Measurements from ENCODE around the gene RUNX2. TPM values are rescaled to one million over a fixed set of nuclear protein-coding genes. Genes with fewer than 3 reads are reported as not detected.

The RUNX2 gene
- total RNA-seq, 4 donors from 2014 or later = 0.78 to 2.0 (median 0.94) TPM

GRCh38 chr6:45653117-45653883 is 325.2 kb downstream of the RUNX2 start:
- DNase-seq (no peak), ATAC-seq (no peak)
- intact Hi-C loops (cut with DNase I; ENCODE audit: low total_unique reads) (no loop called here), in situ Hi-C loops (cut with MboI; ENCODE audit: low sequenced_read_pairs in 4 of 4) (no loop called here)
- no peak overlapping the region for H3K27ac ChIP-seq
- H3K9me3 ChIP-seq = no peaks in the 10 kb centered on the region
- H3K27me3 ChIP-seq = peaks cover 0 to 3% (median 0%) of the 10 kb centered on the region in 3 donors
- TF ChIP-seq, protein P1, sequence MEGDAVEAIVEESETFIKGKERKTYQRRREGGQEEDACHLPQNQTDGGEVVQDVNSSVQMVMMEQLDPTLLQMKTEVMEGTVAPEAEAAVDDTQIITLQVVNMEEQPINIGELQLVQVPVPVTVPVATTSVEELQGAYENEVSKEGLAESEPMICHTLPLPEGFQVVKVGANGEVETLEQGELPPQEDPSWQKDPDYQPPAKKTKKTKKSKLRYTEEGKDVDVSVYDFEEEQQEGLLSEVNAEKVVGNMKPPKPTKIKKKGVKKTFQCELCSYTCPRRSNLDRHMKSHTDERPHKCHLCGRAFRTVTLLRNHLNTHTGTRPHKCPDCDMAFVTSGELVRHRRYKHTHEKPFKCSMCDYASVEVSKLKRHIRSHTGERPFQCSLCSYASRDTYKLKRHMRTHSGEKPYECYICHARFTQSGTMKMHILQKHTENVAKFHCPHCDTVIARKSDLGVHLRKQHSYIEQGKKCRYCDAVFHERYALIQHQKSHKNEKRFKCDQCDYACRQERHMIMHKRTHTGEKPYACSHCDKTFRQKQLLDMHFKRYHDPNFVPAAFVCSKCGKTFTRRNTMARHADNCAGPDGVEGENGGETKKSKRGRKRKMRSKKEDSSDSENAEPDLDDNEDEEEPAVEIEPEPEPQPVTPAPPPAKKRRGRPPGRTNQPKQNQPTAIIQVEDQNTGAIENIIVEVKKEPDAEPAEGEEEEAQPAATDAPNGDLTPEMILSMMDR (IDR thresholded peaks at IDR 0.05 in 4 of 5, conservative IDR thresholded peaks at IDR 0.05 in 1 of 5) = no peak
- no peaks in the 10 kb centered on the region for H3K4me1 ChIP-seq
- no peak overlapping the region for H3K4me3 ChIP-seq
- no peaks in the 10 kb centered on the region for H3K36me3 ChIP-seq

GRCh38 chr6:45654673-45655072 is 326.5 kb downstream of the RUNX2 start:
- TF ChIP-seq POLR2A (IDR thresholded peaks at IDR 0.05) = no peak
- TF ChIP-seq, protein P1 (IDR thresholded peaks at IDR 0.05 in 4 of 5, conservative IDR thresholded peaks at IDR 0.05 in 1 of 5) = no peak
- H3K27ac ChIP-seq = no peak overlapping the region

DNA sequence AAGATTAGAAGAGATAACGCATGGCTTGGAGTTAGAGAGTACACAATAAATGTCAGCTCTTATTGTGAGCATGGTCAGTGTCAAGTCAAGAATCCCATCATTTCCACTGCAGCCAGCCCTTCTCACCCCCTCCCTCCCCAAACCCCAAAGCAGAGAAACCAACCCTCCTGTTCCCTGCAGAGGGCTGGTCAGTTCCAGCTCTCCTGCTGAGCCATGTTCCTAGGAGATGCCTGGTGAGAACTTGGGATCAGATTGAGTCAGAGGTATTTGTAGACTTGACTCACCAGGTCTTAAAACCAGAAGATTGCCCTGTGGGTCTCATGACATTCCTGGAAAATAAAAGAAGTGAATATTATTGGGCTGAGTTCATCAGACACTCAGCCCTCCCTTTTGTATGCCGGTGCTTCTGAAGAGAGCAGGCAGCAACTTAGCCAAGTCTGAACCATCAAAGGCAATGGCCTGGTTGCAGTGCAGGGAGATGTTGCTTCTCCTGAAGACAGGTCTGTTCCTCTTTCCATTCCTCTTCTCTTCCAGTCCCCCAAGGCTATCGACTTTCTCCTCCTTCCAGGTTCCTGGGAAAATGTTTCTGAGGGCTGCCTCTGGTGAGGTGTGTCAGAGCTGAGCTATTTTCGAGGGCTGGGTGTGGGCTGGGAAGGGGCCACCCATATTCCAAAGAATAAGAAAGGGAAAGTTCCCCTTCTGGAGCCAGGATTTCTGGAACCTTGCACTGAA is 327.8 kb downstream of the RUNX2 start:
- in situ Hi-C loops (cut with MboI; ENCODE audit: low sequenced_read_pairs in 4 of 4) = no loop called here
- Histone ChIP-seq H3K4me1 (no peaks in the 10 kb centered on the region), H3K9me3 (no peaks in the 10 kb centered on the region), H3K4me3 (no peak overlapping the region), H3K36me3 (no peaks in the 10 kb centered on the region), H3K27ac (no peak overlapping the region), H3K27me3 (peaks cover 0 to 3% (median 0%) of the 10 kb centered on the region in 3 donors)
- no peak for DNase-seq
- intact Hi-C loops (cut with DNase I; ENCODE audit: low total_unique reads) = no loop called here
- no peak for ATAC-seq
- TF ChIP-seq, protein P1 (IDR thresholded peaks at IDR 0.05 in 4 of 5, conservative IDR thresholded peaks at IDR 0.05 in 1 of 5) = no peak
- no peak for TF ChIP-seq POLR2A (IDR thresholded peaks at IDR 0.05)

More at GRCh38 chr6:45654673-45655072, 326.5 kb downstream of the RUNX2 start:
- H3K27me3 ChIP-seq = peaks cover 0 to 3% (median 0%) of the 10 kb centered on the region in 3 donors
- in situ Hi-C loops (cut with MboI; ENCODE audit: low sequenced_read_pairs in 4 of 4) (no loop called here), intact Hi-C loops (cut with DNase I; ENCODE audit: low total_unique reads) (no loop called here)
- ATAC-seq (no peak), DNase-seq (no peak)
- H3K4me1 ChIP-seq = no peaks in the 10 kb centered on the region
- no peak overlapping the region for H3K4me3 ChIP-seq
- H3K36me3 ChIP-seq = no peaks in the 10 kb centered on the region
- no peaks in the 10 kb centered on the region for H3K9me3 ChIP-seq

- intact Hi-C loops (cut with DNase I; ENCODE audit: low total_unique reads) = no loop called here
- TF ChIP-seq POLR2A (IDR thresholded peaks at IDR 0.05) = no peak
- TF ChIP-seq, protein P1 (IDR thresholded peaks at IDR 0.05 in 4 of 5, conservative IDR thresholded peaks at IDR 0.05 in 1 of 5) = no peak
- no peak for ATAC-seq
- Histone ChIP-seq H3K36me3 (no peaks in the 10 kb centered on the region), H3K27me3 (peaks cover 0 to 4% (median 1%) of the 10 kb centered on the region in 3 donors), H3K9me3 (no peaks in the 10 kb centered on the region), H3K27ac (no peak overlapping the region), H3K4me1 (no peaks in the 10 kb centered on the region), H3K4me3 (no peak overlapping the region)
- in situ Hi-C loops (cut with MboI; ENCODE audit: low sequenced_read_pairs in 4 of 4) = no loop called here
- DNase-seq = no peak
Measured at GRCh38 chr6:45657226-45657625, 329.1 kb downstream of the RUNX2 start.

Data from gastrocnemius medialis (tissue), 4 donors.